Amniotic epithelial cell (primary cell): ENCODE results near the gene RBMXL3.

Experiments
- DNase-seq: peaks from one replicate; pipeline ENCODE4 v3.0.0-alpha.2; 2010; ENCODE audit warnings: low read depth

Gene RBMXL3

GRCh38 chrX:115233497-115234455 is 44.6 kb downstream of the RBMXL3 start, which contains the start of gene LRCH2:
LRCH2 (minus strand) TSS chrX:115234096; CDS start chrX:115234041, 55 bp downstream.
- DNase-seq, result peak; percentile 20

GRCh38 chrX:115234461-115234860 is 45.3 kb downstream of the RBMXL3 start:
- no peak for DNase-seq

DNA sequence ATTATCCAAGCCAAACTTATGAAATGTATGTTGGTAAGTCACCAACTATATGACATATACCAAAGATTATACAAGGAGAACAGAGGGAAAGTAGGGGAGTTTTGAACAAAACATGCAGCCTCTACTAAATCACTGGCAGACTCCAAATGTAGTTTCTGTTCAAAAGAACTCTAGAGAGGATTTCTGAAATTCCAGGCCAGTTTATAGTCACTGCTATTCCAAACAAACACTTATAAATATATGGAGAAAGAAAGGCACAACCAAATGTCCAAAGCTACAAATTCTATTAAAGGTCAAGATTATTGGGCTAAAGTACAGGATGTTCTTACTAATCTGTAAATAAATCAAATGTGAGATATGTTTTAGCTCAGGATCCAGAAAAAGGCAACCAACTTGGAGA is 47.4 kb downstream of the RBMXL3 start:
- DNase-seq, result no peak

GRCh38 chrX:115237056-115237455 is 47.8 kb downstream of the RBMXL3 start:
- no peak for DNase-seq
